SW 1271 (cell line): Measurements from ENCODE around the gene CHST1.

Experiments used
- DNase-seq, 2 experiments: peaks; one replicate each; lab custom pipeline; 2025; lab: John Stamatoyannopoulos, UW

Gene CHST1

DNA sequence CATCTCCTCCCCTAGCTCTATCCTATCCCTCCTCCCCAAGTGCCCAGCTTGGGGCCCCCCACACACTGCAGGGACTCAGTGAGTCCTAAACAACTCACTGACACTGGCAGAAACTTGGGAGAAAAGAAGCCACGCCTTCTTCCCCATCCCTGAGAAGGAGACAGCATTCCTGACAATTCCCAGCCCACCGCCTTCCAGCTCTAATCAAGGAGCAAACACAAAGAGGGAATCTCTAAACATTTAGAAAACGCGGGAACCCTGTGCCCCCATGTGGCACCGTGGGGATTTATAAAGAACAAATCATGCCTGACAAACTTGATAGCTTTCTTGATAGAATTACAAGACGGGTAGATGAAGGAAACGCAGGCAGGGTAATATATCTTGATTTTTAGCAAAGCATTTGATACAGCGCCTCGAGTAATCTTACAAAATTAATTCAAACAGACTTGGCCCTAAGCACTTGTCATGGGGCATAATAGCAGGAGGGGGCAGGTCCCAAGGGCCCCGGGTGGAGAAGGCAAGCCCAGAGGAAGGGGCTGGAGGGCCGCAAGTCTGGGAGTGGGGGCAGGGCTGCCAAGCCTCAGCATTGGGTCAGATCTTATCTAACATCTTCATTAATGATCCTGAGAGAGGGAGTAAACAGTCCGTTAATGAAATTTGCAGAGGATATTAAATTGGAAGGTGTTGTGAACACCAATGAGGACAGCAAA lies 4.5 kb downstream of the CHST1 start:
- DNase-seq, result no peak

DNA sequence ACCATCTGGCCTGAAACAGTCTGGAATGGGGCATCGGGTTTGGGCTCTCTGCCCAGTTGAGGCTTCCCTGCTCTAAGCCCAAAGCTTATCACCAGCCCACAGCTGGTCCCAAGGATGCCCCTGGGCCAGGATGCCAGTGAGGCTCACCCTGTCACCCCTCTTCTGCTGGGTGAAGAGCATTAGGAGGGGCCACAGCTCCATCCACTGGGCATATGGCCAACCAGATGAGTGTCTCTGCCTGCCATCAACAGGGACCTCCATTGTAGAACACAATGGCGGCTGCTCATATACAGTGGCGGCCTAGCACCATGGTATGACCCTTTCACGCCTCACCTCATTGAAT lies 5.6 kb downstream of the CHST1 start:
- no peak for DNase-seq

DNA sequence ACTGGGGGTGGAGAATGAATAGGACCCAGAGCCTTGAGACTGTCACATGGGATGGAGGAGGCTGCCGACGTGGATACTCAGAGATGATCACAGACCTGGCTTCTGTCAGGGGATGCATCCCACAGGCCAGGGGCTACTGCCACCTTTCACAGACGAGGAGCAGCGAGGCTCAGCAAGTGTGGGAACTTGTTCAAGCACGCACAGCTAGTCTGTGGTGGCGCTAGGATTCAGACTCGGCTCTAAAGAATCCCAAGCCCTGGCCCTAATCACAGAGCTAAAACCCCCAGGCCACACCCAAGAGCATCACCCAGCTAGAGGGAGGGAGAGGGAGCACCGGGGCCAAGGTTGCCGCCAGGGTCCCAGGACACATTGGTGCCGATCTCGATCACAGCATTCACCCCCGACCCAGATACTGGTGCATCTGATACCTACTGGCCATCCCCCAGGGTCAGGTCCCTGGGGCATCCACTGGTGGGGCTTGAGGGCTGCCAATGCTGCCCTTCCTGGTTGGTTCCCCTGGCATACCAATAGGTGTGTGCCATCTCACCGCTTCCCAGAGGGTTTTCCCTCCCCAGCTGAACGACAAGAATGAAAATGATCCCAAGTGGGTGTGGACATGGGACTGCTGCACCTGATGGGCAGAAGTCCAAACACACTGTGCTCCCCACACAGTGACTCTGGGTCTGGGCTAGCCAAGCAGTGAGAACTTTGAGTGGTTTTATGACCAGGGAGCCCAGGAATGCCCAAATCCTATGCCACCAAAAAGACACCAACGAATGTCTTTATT lies 6.2 kb downstream of the CHST1 start:
- DNase-seq, result no peak

DNA sequence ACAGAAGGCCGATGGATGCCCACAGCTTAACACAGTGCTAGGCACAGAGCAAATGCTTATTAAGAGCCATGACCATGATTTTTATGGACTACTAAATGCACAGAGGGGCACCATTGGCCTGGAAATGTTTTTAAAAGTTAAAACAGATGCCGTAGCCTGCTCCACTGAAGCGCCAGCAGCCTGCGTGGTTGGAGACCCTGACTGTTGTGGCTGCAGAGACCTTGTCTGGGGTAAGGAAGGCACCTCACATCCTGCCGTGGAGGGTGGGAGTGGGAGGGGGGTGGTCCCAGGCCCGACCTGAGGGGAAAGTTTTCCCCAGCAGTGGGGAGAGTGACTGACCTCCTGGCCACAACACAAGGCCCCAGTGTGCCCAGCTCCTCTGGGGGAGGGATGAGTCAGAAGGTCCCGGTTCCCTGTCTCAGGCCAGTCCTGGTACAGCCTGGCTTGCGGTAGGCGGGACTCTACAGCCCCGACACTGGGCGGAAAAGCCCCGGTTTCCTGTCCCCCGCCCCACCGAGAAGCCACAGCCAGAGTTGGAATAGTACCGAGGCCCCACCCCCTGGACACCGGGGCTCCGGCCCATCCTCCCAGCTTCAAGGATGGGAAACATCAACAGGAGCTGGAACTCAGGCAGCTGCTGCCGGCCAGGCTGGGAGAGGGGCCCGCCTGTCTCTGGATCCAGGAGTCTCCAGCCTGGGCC lies 7.0 kb downstream of the CHST1 start:
- no peak for DNase-seq

DNA sequence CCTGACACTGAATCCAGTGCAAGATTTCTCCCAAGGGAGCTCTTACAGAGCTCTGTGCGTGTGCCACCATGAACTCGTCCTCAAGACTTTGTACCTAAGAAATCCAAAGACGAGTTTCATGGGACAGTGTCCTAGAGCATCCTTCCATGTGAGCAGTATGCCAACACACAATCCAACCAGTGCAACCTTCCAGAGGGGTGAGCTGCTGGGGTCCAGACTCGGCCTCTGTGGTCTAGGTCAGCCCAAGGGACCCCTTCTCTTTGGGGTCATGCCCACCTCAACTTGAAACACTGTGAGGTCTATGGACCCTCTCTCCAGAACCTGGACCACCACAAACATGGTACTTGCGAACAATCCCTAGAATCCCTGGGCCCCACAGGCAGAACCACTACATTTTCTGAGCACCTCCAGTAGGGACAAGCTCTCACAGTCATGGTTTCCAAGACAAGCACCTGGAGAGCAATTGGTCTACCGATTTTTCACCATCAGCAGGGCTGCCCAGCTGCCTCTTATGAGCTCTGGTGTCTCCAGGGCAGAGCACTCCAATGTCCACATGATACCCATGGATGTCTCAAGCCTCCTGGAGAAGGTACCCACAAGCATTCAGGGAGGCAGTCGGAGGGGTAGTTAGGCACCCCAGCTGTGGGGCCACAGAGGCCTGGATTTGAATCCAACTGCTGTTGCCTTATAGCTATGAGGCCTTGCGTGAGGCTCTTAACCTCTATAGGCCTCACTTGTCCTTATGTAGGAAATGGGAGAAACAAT lies 7.7 kb downstream of the CHST1 start:
- no peak for DNase-seq

DNA sequence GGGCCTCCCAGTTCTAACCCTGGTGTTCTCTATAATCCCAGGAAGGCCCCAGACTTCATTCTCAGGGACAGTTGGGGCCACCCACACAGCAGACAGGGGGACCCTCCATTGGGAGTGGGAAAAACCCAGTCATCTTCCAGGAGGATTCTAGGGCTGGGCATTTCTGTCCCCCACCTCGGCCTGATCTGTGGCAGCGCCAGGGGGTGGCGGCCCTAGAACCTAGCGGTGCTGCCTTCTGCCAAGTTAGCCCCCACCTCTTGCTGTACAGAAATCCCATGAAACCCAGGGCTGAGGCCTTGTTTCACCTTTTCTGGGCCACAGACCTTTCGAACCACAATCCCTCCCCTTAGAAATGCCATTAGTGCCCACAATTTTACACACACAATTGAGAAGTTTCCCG lies 9.6 kb downstream of the CHST1 start:
- no peak for DNase-seq

DNA sequence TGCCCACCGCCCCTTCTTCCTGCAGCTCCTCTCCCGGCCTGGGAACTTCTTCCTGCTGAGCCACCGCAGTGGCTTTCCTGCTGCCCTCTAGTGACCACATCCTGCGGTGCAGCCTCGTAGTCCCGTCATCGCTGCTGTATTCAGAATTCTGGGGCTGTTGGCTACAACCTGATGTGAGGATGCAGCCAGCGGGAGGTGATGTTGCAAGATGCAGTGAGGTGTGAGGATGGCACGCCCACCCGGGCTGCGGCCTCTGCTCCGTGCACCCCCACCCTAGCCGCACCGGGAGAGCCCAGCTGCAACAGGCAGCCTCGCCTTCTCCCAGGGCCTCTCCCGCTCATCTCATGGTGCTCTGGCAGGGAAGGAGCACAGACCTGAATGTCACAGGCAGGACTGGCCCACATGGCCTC lies 10.1 kb downstream of the CHST1 start:
- DNase-seq, result peak; percentile 32 to 55

DNA sequence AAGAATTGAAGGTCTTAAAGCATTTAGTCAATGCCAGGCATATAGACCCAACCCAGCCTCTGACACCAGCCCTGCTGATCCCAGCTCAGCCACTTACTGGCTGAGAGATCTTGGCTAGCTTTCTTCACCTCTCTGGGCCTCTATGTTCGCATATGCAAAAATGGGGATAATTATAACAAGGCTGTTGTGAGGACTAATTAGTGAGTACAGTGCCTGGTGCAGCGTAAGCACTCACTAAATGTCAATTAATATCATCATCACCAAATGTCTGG lies 10.5 kb downstream of the CHST1 start:
- DNase-seq, result no peak

DNA sequence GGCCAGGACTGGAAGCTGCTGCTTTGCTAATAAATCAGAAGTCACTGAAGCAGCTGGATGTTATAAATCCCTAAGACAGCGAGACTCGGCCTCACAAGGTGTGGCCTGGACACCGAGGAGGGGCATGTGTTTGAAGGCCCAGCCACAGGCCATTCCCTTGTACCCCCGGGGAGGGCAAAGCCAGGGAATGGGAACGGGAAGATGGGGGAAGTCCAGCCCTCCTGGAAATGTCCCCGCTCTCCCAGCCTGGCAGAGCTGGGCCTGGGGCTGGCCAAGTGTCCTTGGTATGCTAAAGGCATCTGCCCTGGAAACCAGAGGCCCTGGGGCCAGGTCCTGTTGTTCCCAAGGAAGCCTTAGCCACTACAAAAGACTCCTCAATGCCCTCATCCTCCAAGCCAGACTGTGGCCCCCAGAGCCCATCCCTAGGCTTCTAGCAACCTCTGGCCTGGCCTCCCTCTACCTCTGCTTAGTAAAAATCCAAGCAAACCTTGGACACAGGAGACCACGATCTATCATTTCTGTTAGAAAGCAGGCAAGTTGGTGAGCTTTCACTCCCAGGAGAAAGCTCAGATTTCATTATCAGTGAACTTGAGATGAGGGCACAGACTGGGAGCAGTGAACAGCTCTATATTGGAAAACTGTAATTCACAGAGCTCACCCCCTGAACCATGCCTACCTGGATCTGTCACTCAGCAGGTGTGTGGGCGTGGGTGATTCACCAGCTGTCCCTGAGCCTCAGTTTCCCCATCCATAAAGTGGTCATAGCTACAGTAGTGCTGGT lies 11.0 kb downstream of the CHST1 start:
- no peak for DNase-seq

DNA sequence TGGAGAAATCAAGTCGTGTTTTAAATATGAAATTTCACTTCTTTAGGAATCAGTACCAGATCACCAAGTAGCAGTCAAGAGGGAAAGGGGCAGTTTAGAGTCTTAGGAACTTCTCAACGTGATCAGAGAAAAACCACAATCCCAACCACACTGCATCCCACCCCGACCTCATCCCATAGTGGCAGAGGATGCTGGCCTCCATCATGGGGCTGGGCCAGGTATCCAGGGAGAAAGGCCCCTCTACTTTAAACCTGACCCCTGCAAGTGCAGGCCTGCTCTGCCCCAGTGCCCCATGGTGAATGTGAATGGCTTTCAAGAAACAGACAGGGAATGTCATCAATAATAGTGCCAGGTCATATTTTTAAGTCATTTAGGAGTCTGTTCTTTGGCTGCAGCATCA lies 12.1 kb downstream of the CHST1 start:
- DNase-seq, result no peak

DNA sequence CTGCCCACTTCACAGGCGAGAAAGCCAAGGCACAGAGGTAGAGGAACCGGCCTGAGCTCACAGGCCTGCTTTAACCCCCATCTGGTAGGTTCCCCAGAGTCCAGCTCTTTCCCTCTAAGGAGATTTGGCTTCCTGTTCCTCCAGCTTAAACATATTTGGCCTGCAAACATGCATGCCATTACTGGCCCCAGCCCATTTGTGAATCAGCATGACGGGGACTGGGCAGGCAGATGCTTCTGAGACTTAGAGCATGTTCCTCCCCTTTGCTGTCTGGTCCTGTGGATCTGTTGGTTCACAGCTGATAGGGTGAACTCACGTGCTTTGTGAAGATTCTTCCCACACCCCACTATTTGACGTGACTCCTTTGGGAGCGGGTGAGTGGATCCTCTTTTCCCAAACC lies 12.6 kb downstream of the CHST1 start:
- DNase-seq, result no peak

DNA sequence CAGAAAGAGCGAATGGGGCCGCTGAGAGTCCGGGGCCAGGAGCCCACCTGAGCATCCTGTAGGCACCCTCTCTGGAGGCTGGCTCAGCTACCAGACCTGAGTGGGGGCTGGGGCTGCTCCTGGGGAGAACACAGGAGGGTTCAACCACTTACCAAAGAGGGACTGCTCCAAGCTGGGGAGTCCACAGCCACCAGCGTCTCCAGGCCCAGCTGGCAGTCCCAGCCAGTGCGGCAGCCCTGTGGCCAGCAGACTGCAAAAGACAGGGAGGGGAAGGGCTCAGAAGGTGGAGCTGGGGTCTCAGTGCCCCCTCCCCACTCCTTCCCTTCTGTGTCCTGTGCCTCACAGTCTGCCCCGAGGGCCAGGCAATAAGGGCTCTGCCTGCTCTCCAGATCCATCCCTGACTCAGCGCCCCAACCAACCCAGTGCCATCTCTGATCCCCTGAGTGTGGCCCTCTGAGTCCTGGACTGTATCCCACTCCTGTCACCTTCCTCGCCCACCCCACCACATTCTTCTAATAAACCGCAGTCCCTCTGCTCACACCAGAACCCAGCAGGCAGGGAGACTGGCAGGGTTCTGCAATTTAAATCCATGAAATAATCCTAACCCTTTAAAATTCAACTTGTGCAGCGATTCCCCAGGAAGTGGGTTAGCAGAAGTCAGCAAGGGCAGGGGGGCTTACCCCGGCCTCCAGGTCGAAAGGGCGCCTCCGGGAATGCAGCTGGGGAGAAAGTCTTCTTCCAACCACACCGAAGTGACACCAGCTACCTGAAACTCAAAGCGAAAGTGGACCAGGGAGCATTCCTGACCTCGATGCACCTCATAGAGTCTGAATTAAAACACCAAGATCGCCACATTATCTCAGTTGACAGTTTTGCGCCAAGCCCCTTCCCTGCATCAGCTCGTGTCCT lies 13.3 kb downstream of the CHST1 start:
- no peak for DNase-seq

DNA sequence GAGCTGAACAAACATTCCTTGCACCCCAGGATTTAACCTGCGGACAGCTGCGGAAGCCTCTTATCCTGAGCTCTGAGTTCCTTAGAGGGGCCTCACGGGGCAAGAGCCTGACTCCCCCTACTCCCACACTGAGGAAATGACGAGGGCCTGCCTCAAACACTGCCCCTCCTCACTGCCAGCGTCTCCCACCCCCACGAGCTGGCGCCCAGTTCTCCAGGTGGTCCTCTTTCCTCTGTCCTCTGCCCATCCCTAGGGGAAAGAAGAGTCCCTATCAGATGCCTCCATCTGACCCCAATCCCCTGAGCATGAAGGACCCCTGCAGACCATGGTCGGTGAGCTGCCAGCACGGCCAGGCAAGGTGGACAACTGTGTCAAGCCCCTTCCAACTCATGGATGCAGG lies 14.3 kb downstream of the CHST1 start:
- DNase-seq, result no peak

DNA sequence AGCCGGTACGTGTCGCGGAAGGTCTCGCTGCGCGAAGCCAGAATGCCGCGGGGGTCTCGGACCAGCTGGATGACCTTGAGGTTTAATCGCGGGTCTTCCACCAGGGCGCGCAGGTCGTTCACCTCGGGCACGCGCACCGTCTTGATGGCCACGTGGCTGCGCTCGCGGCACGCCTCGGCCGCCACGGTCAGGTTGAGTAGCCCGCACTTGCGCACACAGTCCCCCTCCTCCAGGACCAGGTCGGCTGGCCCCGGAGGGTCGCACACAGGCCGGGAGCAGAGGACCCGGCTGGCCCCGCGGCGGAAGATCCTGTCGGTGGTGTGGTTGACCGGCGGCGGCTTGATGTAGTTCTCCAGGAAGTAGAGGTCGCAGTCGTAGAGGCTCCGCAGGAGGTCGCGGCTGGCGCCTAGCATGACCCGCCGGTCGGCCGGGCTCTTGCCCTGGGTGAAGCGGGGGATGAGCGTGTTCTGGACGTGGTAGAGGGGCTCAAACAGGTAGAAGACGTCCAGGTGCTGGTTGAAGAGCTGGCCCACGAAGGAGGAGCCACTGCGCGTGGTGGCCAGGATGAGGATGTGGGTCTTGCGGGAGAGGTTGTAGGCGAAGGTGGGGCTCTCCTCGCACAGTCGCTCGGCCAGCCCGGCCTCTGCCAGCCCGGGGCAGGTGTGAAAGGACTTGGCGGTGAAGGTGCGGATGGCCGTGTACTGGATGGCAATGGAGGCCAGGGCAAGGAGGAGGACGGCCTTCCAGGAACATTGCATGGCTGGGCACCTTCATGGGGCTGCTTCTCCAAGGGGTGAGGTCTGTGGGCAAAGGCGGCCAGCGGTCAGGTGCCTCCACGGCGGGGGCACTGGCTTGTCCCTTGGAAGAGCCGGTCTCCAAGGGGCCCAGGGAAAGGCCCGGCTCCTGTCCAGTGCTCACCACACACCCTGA lies 15.0 kb downstream of the CHST1 start:
- no peak for DNase-seq

DNA sequence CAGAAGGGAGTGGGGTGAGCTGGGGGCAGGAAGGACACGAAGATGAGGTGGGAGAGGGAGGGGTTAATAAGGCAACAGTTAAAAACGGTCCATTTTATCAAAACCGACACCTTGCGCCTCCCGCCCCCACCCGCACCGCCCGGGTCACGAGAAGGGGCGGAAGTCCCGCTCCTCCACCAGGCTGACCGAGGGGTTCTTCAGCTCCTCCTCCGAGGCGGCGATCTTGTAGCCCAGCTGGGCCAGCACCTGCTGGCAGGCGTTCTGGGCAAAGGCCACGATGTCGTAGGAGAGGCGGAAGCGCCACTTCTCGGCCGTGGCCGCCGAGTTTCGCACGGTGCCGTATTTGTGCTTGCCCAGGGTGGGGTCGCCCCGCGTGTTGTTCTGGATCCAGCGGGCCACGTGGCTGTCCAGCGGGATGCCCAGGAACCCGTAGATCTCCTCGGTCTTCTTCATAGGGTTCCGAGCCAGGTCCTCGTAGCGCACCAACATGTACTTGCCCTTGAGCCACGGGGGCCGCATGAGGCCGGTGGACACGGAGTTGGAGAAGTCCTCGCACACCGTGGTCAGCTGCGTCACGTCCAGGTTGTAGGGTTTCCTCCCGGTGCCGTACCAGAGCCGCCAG lies 15.8 kb downstream of the CHST1 start:
- DNase-seq, result no peak

DNA sequence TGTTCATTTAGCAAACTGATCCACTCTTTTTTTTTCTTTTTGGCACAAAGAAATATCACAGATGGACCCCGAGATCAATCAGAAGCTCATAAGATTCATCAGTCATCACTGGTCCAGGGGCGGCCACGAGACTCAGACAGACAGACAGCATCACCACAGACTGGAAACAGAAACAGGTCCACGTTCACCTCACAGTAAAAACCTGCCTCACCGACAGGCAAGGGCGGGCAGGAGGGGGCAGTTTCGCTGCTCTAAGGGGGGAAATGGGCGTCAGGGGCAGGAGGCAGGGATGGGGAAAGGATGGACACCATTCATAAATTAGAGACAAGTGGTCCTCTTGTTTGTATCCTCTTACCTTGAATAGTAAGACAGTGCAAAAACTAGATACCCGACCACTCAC lies 16.5 kb downstream of the CHST1 start:
- no peak for DNase-seq

DNA sequence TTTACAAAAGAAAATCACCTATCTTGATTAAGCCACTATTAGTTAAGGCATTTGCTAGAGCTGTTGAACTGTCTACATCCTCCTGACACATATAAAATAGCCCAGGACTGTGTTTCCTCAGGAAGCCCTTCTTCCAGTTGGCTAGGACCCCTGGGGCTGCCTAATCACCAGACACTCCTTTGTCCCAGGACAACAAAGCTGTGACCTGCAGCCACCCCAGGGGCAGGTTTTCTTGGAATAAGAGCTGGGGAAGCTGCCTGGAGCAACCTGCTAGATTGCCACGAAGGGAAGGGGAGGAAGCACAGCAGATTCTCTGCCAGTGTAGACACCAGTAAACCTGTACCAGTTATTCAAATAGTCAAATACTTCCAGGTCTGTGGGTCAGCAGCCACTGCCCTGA lies 17.6 kb downstream of the CHST1 start:
- no peak for DNase-seq

DNA sequence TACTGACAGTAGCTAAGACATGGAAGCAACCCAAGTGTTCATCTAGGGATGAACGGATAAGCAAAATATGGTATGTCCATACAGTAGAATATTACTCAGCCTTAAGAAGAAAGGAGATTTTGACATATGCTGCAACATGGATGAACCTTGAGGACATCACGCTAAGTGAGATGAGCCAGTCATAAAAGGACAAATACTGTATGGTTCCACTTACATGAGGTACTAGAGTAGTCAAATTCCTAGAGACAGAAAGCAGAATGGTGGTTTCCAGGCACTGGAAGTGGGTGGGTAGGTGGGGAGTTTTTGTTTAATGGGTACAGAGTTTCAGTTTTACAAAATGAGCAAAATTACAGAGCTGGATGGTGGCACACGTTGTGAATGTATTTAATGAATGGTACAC lies 18.1 kb downstream of the CHST1 start:
- DNase-seq, result no peak

DNA sequence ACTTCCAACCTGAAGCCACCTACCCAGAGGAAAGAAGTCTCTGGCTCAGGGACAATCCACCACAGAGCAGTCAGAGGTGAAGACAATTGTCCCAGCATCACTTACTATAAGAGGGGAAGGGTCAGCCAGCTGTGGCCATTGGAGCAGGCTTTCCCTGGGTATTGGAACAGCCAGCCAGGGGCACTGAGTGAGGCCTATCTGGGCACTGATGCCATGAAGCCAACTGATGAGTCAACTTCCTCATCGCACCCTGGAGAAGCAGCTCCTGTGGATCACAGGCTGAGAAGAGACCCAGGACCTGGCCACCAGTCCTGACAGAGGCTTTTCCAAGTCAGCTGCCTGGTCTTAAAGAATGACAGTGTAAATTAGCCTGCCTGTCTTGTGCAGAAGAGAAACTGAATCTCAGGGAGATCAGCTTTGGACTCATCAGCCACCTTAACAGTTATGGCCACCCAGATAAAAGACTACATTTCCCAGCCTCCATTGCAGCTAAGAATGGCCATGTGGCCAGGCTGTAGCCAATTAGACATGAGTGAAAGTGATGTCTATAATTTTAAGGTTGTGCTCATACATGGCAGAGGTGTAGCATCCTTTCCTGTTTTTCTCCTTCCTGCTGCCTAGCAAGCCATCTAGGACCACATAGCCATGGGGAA lies 19.0 kb downstream of the CHST1 start:
- DNase-seq, result peak in 1 of 2 experiments; percentile 41
